Stimulated activated CD8-positive, alpha-beta memory T cell treated with anti-CD3 and anti-CD28 coated beads, Interleukin-15, amount 100 ng/mL, for 4 hours (primary cell): Measurements from ENCODE around the gene XPC.
"Not testable (repeated sequence)": the region's sequence is repeated elsewhere in the genome, so short reads cannot be mapped to it uniquely, and the experiment has no call there.

ENCODE experiments used
- DNase-seq, 2 donors: peaks; one replicate each; pipeline ENCODE4 v3.0.0-alpha.2; 2020; ENCODE audit warnings: low read depth in 2 of 2

Gene XPC

GRCh38 chr3:14133188-14133800 is 45.1 kb downstream of the XPC start:
- DNase-seq = no peak

GRCh38 chr3:14132689-14133088 is 45.7 kb downstream of the XPC start:
- DNase-seq = no peak

GRCh38 chr3:14132120-14132519 is 46.3 kb downstream of the XPC start:
- no peak for DNase-seq

- no peak for DNase-seq
Measured at GRCh38 chr3:14131134-14131533, 47.3 kb downstream of the XPC start.

GRCh38 chr3:14130707-14131106 is 47.7 kb downstream of the XPC start:
- DNase-seq = no peak

- no peak for DNase-seq
Measured at GRCh38 chr3:14130230-14130629, 48.2 kb downstream of the XPC start.

- no peak for DNase-seq
Measured at GRCh38 chr3:14129296-14129695, 49.1 kb downstream of the XPC start.

GRCh38 chr3:14128724-14129123 is 49.7 kb downstream of the XPC start:
- DNase-seq = no peak

GRCh38 chr3:14127516-14128161 is 50.8 kb downstream of the XPC start:
- no peak for DNase-seq

GRCh38 chr3:14126887-14127505 is 51.4 kb downstream of the XPC start:
- DNase-seq = no peak

- no peak for DNase-seq
Measured at GRCh38 chr3:14126017-14126886, 52.1 kb downstream of the XPC start.

- peak; percentile 37 to 53 for DNase-seq
Measured at GRCh38 chr3:14125193-14126016, 53.0 kb downstream of the XPC start.

GRCh38 chr3:14124615-14125192 is 53.7 kb downstream of the XPC start, which contains the start of the genes CHCHD4 and TMEM43:
Gene CHCHD4 (minus strand): TSS chr3:14124870. CDS start chr3:14124676, 194 bp downstream.
Gene TMEM43 (plus strand): TSS chr3:14125052. CDS start chr3:14125194, 142 bp downstream.
- peak; percentile 97 to 99 for DNase-seq

- DNase-seq = peak; percentile 41 to 53
Measured at GRCh38 chr3:14124223-14124614, 54.2 kb downstream of the XPC start.

GRCh38 chr3:14123308-14124222 is 54.8 kb downstream of the XPC start:
- no peak for DNase-seq

- no peak for DNase-seq
Measured at GRCh38 chr3:14122301-14122700, 56.1 kb downstream of the XPC start.

GRCh38 chr3:14121859-14122258 is 56.5 kb downstream of the XPC start:
- no peak for DNase-seq

- DNase-seq = not testable (repeated sequence)
Measured at GRCh38 chr3:14120921-14121448, 57.4 kb downstream of the XPC start.

- DNase-seq = no peak
Measured at GRCh38 chr3:14120111-14120920, 58.1 kb downstream of the XPC start.
